CD4-positive, alpha-beta T cell treated with Interleukin-17A for 1 hour (primary cell): ENCODE measurements around the gene HBZ.

Source experiments
- DNase-seq: peaks from one replicate; pipeline ENCODE4 v3.0.0-alpha.2; 2020

The HBZ gene

DNA sequence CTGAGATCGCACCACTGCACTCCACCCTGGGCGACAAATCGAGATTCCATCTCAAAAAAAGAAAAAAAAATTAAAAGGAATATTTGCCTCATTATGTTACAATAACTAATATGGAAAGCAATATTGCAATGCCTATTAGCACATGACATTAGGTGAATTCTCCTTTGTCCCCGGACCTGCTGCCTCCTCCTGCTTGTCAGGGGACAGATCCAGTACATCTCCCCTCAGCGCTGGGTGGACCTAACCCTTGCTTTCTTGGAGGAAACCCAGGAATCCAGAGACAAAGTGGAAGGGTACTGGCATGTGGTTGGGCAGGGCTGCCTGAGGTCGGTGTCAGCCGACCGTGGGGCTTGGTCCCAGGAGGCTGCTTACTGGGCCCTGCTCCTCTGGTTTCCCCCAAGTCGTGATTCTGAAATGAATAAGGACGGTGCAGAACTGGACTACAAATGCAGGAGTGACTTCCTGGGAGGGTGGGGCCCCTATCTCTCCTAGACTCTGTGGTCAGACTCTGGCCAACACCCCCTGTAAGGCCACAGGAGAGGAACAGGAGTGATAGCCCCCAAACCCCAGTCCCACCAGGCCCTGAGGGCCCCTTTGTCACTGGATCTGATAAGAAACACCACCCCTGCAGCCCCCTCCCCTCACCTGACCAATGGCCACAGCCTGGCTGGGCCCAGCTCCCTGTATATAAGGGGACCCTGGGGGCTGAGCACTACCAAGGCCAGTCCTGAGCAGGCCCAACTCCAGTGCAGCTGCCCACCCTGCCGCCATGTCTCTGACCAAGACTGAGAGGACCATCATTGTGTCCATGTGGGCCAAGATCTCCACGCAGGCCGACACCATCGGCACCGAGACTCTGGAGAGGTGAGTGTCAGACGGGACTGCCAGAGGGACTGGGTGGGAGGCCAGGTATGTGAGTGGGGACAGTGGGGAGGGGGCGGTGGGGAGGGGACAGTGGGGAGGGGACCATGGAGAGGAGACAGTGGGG is at the start of gene HBZ:
Gene HBZ (plus strand): TSS at position 504 of the 988 bp plus-strand sequence. CDS start 266 bp downstream, at position 770.
- DNase-seq = no peak

GRCh38 chr16:104355-104754 is 48.1 kb upstream of the HBZ start:
- no peak for DNase-seq

- DNase-seq = no peak
Measured at GRCh38 chr16:104928-105327, 47.5 kb upstream of the HBZ start.

DNA sequence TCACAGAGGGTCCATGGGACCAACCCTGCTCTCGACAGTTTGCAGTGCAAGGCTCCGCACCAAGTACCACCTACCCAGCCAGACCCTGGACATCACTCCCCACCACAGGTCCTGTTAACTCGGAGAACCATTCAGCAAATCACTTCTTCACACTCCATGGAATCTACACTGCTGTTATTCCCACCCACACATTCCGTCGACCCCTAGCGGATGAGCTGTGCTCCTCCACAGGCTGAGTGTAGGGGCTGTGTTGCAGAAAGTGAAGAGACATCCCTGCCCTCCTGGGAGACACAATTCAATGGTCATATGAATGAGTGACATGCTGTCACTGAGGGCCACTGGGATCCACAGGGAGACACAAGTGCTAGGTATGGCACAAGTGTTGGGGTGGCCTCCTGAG is 46.9 kb upstream of the HBZ start:
- DNase-seq = no peak

DNA sequence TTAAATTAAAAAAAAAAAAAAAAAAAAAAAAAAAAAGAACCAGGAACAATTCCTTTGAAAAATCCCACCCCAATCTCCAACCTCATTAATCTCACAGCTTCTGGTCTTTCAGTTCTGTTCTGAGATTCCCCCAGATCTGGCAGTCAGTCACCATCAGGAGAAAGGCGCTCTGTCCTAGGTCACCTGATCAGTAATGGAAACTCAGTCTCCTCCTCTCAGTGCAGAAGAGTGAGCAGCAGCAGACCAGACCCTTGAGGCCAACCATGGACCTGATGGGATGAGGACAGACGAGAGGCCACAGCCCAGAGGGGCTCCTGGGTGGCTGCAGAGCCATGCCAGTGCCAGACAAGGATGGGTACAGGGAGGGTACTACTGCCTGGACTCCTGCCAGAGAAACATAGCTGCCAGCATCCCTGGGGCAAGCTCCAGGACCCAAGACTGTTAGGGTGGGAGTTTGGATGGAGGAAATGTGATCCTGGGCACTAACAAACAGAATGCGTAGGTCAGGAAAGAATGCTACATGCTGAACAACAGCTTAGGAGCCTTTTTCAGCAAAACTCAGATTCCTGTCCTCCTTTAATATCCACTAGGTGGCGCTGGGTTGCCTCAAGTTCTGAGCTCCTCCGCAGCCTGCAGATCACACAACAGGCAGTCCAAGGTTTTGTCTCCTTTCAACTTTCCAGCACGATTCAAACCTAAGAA is 45.7 kb upstream of the HBZ start:
- DNase-seq = peak; percentile 75

DNA sequence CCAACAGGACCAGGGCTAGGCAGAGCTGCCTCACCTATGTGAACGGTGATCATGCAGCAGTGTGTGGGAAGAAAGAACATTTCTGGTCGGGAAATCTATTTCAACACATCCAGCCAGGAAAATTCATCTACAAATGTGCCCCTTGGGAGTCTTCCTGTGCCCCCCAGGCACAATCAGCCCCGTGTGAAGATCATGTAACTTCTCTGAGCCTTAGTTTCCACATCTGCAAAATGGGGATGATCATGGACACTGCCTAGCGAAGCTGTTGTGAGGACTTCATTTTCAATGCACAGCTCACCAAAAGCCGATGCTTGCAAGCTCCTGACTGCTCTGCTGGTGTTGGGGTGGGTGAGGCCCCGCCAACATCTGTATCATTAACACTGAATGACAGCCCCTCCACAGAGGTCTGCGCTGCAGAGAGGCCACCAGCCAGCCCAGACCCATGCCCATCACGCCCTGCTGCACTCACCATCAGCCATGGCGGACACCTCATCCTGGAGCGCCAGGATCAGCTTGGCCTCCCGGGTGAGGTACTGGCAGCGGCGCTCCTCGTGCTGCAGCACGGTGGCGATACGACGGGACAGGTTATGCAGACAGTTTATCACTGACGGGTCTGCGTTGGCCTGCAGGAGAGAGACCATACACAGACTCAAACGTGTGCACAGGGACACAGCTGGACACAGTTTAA is 40.1 kb upstream of the HBZ start:
- DNase-seq = no peak

DNA sequence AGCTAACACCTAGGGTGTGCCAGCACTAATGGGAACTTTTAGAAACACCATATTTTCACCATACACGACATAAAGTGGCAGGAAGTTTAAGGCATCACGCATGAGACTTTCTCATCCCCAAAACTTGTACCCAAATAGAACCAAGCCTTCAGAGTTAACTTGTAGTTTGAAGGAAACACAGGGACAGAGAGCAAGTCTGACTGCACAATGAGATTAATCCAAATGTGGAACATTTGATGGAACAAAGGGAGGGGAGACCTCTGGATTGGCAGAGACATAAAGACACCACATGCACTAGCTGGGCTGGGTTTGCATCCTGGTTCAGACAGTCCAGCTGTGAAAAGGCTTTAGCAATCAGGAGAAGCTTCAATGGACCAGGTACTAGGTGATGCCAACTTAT is 38.1 kb upstream of the HBZ start:
- DNase-seq = no peak

GRCh38 chr16:116015-116414 is 36.4 kb upstream of the HBZ start:
- DNase-seq = no peak

DNA sequence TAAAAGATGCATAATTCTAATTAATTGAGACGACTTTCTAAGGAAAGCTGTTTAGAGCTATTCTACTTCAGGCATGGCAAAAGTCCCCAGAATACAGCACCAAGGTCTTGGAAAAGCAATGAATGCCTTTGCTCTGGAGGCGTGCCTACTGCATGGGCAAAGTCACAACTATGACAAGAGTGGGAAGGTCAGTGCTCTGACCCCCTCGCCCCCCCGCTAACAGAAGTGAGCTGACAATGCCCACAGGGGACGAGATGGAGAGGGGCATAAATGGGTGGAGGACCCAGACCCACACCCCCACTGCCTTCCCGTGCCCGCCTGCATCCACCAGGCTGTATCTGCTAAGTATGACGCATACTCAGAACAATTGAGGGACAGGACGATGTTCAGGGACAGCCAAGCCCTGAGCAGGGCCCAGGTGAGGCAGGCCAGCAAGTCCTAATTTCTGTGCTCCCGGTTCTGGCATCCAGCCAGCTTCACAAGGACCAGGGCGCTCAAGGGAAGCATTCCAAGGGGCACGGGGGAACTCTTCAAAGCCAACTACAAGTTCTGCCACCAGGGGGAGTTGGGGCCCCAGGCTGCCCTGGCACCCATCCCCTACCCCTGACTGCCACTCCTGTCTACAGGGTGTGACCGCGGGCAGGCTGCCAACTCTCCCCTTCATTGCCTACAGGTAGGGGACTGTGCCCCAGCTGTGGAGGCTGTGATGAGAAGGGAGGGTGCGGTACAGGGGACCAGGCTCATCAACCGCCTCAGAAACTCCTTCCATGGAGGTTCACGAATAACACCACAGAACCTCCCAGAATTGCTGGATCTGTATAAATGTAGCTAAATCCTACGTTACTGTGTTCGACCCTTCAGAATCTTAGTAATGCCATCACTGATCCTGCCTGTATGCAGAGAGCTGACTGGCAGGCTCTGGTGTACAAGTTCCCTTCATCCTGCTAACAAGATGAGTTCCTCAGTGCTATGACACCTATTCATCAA is 34.8 kb upstream of the HBZ start:
- peak; percentile 74 for DNase-seq

DNA sequence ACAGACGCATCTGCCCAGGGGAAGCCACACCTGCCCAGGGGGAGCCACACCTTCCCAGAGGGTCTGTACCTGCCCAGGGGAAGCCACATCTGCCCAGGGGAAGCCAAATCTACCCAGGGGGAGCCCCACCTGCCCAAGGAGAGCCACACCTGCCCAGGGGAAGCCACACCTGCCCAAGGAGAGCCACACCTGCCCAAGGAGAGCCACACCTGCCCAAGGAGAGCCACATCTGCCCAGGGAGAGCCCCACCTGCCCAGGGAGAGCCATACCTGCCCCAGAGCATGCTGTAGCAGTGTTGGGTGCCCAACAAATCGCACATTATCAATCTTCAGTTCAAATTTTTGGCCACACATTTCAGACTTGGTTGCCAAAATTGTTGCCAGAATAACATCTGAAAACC is 33.6 kb upstream of the HBZ start:
- no peak for DNase-seq

DNA sequence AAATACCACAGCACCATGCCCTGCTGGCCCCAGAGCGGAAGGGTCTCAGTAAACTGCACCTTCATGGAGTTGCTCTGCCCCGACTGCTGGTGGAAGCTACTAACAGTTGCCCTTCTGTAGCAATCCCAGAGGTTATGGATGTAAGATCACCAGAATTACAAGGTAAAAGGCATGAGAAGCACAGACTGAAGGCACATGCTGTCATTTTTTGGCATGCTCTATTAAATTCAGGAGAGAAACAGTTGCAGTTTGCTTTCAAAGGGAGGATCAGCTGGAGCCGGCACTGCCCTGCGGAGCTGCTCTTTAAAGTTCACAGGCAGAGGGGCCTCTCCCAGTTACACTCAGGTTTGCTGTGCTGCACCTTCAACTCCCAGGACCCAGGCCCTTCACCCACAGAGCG is 33.1 kb upstream of the HBZ start:
- no peak for DNase-seq

GRCh38 chr16:119835-120491 is 32.5 kb upstream of the HBZ start:
- no peak for DNase-seq

GRCh38 chr16:120756-121155 is 31.7 kb upstream of the HBZ start:
- DNase-seq = no peak

- DNase-seq = no peak
Measured at GRCh38 chr16:122361-122760, 30.1 kb upstream of the HBZ start.

- DNase-seq = peak; percentile 49
Measured at GRCh38 chr16:123558-124350, 28.7 kb upstream of the HBZ start.

DNA sequence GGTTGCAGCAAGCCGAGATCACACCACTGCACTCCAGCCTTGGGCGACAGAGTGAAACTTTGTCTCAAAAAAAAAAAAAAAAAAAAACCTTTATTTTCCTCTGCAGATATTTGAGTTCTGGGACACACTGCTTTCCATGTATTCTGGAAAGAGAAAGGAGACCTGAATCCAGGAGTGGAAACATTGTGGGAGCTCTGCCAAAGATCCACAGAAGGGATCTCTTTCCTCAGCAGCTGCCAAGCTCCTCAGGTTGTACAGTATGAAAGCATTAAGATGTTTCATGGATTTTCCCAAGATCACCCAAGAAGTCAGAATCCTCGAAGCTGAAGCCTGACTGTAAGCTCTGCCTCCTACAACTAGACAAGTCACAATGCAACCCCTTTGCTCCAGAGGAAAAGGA is 27.4 kb upstream of the HBZ start:
- DNase-seq = no peak

DNA sequence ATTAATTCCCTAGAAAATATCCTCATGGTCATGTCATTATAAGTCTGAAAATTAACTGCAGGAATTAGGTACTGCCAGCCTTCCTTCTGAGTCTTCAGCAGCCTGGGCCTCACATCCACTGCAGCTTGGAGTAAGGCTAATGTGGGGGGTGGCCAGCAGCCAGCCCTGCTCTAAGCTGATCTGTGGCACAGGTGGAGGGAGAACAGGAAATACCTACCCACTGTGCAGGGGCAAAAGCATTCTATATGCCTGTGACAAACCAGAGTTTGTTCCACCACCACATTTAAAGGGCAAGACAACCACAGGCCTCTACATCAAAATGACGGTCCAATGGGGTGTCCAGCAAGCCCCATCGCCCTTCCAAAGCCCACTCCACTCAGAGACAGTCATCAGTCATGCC is 23.4 kb upstream of the HBZ start:
- no peak for DNase-seq

DNA sequence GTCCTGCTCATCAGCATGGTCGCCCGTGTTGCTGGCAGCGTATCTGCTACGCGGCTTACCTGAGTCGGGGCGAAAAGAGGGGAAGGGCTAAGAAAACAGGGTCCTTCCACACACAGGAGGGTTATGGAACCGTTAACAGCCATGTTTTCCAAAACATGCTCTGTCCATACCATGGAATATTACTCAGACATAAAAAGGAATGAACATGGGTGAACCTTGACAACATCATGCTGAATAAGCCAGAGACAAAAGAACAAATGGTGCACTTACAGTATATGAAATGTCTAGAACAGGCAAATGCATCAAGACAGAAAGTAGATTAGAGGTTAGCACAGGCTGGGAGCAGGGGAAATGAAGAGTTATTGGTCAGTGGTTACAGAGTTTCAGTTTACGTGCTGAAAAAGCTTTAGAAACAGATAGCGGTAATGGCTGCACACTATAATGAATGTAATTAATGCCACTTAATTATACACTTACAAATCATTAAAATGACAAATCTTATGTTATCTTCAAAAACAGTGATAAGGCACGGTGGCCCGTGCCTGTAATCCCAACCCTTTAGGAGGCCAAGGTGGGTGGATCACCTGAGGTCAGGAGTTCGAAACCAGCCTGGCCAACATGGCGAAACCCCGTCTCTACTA is 21.8 kb upstream of the HBZ start:
- no peak for DNase-seq

- no peak for DNase-seq
Measured at GRCh38 chr16:132120-132519, 20.3 kb upstream of the HBZ start.

GRCh38 chr16:133716-134115 is 18.7 kb upstream of the HBZ start:
- DNase-seq = no peak
